Lung microvascular endothelial cell (primary cell): ENCODE measurements around the gene DZANK1. TPM values are rescaled to one million over a fixed set of nuclear protein-coding genes. Genes with fewer than 3 reads are reported as not detected.
"Not testable (repeated sequence)": the region's sequence is repeated elsewhere in the genome, so short reads cannot be mapped to it uniquely, and the experiment has no call there.

Experiments used
- DNase-seq, 2 donors: peaks; one replicate each; pipeline versions ENCODE4 v3.0.0 to v3.0.0-alpha.2; 2010; ENCODE audit warnings: low read depth in 2 of 2
- total RNA-seq: library from RNA; depleted of rRNA; stranded (reverse); fragments of >200 nt; gene quantifications from 2 replicates; pipeline ENCODE4 v1.2.1, GENCODE V29; 2014

Gene DZANK1
- 0.40 and 0.44 TPM in 2 replicates for total RNA-seq

DNA sequence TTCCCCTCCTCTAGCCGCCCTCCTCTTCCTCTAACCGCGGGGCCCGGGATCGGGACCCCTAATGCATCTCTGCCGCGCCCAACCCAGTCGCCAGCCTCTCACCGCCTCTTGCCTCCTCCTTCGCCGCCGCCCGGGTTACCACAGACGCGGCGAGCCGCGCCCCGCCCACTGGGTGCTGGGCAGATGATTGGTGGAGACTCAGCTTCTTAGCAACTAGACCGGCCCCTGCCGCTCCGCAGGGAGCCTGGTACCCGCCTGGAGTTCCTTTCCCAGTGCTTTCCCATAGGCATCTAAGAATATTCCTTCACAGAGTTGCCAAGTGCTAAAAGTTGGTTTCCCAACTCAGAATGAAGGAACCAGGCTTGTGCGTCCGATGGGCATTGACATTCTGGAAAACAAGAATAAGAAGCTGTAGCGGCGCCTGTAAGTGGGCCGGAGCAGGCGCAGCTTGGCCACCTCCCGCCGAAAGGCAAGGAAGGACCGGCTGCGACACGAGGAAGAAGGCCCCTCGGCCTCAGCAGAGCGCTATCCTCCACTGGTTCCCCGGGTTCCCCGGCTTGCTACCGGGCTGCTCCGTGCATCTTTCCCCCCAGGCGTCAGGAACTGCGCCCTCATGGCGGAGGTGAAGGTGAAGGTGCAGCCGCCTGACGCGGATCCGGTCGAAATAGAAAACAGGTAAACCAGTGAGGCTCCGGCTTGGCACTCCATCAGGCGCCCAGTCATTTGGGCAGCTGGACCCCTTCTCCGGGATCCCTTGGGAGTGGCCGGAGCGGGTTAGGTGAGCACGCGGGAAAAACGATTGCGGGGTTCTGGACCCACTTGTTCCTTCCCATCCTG, at the start of gene DZANK1, which contains the start of gene POLR3F:
TSS of gene DZANK1 (minus strand) at position 137 of the 837 bp plus-strand sequence. CDS start 1,672 bp downstream, outside the sequence.
TSS of gene POLR3F (plus strand) at position 497 of the 837 bp plus-strand sequence. CDS start at position 614, 117 bp downstream.
- peak; percentile 96 for DNase-seq

DNA sequence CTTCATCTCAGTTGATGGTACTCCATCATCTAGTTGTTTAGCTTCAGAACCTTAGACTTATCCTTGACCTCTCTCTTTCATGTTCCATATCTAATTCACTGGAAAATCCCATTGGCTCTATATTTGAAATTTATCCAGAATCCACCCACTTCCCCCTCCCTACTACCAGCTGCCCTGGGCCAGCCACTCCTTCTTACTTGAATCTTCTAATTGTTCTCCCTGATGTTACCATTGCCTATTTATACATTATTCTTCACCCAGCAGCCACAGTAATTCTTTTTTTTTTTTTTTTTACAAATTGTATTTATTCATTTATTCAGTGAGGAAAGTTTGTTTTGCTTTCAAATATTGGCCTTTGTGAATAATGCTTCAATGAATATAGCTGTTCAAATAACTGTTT, 49.1 kb upstream of the DZANK1 start:
- no peak for DNase-seq

DNA sequence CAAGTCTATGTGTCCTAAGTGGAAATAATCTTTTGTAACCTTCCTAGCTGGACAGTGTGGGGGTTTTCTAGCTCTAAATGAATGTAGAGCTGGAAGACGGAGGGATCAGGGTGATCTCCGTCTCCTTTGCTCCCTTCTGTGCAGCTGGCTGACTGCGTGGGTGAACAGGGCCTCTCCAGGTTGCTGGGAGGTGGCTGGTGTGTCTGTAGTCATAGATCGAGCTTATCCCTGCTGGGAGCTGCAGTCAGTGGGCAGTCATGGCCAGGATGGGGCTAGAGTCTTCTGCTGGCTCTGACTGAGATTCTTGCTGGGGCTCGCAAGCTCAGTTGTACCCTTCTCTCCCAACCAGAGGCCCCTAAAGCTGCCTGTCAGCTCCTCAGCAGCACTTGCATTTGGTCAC, 47.3 kb upstream of the DZANK1 start:
- DNase-seq: no peak

DNA sequence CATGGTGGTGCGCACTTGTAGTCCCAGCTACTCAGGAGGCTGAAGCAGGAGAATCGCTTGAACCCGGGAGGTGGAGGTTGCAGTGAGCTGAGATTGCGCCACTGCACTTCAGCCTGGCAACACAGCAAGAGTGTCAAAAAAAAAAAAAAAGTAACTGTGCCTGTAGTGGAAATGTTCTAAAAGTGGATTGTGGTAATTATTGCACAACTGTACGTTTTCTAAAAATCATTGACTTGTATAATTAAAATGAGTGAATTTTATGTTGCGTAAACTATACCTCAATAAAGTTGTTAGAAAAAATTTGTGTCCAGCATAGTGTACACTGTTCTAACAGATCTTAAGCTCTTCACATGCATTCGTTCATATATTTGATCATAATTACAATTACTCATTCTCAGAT, 46.4 kb upstream of the DZANK1 start:
- no peak for DNase-seq

DNA sequence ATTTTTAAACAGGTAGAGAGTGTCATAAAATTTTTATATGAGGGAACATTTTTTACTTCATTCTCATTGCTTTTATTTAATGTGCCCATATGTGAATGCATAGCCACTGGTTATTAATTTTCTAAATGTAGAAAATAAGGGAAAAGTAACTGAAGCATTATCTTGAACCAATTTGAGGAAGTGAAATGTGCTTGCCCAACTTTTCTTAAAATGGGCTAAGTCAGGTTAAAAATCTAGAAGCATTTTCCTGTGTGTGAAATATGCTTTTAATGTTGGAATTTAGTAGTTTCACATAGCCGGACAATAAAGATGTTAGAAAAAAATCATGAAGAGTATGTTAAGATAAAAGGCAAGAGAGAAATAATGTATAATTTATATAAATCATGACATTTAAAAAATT, 44.7 kb upstream of the DZANK1 start:
- DNase-seq: no peak

DNA sequence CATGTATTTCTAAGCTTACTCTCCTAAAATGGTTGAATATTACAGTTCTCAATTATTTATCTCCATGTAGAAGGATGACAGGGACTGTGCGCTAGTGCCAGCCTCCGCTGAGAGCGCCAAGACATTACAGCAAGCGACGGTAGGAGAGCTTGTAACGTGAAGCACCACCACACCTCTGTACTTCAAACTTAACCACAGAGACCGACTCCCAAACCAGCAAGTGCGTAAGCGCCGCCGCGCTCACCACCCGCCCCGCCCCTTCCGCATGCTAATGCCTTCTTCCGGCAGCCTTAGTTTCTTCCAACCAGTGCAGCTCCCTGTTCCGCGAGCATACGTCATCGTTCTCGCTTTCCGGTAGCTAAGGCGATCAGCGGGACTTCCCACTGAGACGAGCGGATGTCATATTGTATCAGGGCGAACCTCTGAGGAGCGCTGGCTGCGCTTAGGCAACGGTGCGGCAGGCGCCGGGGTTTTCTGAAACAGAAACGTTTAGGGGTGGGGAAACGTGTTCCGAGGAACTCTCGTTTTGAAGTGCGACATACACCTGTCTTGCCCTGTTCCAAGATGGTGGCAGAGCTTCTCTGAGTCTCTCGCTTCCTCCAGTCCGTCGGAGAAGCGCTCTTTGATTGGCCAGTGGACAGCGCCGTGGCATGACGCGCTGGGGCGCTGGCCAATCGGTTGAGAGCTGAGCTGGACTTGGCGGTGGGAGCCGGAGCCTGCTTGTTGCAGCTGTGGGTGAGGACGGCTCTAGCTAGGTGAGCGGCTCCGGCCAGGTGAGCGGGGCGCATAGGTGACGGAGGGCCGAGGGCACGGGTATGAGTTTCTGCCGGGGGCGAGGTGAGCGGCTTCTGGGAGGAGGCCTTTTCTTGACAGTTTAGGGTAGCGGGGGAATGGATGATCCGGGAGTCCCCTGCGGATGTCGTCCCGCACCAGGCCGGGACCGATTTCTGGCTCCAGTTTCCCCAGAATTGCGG, 40.7 kb upstream of the DZANK1 start, which contains the start of gene SEC23B:
TSS of gene SEC23B (plus strand) at position 723 of the 974 bp plus-strand sequence. CDS start 2,896 bp downstream, outside the sequence.
- peak; percentile 98 for DNase-seq

DNA sequence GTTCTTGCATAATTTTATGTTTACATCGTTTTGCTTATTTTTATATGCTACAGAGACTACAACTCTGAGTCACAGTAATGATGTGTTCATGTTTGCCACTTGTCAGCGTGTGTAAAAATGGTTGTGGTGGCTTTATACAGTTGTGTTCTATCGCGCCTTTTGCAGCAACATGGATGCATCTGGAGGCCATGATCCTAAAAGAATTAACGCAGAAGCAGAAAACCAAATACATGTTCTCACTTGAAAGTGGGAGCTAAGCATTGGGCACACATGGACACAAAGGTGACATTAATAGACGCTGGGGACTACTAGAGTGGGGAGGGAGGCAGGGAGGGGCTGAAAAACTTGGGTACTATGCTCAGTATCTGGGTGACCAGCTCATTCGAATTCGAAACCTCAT, 39.9 kb upstream of the DZANK1 start:
- peak in 1 of 2 donors; percentile 2 for DNase-seq

DNA sequence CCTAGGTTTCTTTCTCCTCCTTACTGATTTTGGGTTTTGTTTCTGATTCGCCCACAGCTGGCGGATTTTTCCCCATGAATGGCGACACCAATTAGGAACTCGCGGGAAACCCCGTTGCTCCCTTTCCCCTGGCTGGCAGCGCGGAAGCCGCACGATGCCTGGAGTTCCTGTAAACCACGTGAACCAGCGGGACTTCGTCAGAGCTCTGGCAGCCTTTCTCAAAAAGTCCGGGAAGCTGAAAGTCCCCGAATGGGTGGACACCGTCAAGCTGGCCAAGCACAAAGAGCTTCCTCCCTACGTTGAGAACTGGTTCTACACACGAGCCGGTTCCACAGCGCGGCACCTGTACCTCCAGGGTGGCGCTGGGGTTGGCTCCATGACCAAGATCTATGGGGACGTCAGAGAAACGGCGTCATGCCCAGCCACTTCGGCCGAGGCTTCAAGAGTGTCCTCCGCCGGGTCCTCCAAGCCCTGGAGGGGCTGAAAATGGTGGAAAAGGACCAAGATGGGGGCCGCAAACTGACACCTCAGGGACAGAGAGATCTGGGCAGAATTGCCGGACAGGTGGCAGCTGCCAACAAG, 37.7 kb upstream of the DZANK1 start:
- DNase-seq: peak in 1 of 2 donors; percentile 58

DNA sequence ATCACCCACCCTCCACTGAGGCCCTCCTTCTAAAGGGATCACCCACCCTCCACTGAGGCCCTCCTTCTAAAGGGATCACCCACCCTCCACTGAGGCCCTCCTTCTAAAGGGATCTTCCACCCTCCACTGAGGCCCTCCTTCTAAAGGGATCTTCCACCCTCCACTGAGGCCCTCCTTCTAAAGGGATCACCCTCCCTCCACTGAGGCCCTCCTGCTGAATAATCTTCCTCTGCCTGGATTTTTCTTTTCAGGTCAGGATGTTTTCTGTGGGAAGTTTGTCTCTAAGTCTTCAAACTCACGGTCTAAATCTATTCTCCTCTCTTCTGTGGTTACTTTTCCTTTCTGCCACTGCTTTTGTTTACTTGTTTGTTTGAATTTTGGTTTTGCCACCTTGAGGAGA, 34.8 kb upstream of the DZANK1 start:
- not testable (repeated sequence) for DNase-seq

DNA sequence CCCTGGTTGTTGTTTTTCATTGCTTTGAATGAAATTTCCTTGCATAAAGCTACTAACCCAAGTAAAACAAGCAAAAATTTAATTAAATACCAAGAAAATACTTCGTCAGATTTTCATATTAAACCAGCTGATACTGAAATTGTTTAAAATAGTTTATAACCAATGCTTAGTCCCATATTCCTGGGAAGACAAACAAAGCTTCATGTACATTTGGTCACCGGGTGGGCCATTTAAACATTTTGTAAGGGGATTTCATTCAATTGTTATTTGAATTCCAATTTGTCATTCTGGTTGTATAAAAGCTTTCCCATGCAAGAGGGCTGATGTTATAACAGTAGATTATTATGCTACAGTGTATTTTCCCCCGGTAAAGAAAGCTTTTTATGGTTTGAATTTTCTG, 30.8 kb upstream of the DZANK1 start:
- no peak for DNase-seq

DNA sequence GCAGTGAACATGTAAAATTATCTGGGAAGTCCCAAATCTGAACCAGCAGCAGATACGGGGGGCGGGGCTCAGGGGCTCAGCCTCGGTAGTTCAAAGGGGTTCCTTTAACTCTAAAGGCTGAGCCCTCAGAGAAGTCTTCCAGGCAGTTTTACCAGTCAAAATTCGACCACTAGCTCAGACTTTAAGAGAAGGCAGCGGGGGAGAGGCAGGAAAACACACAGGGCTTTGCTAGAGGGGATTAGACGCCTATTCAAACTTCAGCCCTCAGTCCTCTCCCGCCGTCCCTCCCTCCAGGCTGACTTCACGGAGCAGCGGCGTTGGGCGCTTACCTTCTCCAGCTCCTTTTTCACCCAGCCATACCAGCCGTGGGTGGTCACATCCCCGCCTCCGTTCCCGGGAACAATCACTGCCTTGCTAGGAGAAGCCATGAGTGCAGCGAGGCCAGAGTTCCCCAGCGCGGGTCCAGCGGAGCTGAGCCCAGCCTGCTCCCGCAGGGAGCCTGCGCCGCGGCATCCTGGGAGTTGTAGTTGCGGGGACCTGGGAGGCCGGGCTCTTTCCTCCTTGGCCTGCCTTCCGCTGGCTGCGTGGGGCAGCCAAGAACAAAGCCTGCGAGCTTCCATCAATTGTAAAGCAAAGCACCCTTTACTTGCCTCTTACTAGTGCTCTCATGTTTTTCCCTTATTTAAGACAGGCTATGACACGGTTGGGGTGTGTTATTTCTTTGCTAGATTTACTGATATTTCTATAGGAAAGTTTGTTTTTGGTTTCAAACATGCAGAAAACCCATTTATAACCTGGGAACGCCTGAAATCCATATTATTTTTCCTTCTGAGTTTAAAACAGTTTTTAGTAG, 30.1 kb upstream of the DZANK1 start, which contains the start of gene RBBP9:
TSS of gene RBBP9 (minus strand) at position 486 of the 853 bp plus-strand sequence. CDS start at position 428, 58 bp downstream.
- DNase-seq: peak; percentile 71 to 82

DNA sequence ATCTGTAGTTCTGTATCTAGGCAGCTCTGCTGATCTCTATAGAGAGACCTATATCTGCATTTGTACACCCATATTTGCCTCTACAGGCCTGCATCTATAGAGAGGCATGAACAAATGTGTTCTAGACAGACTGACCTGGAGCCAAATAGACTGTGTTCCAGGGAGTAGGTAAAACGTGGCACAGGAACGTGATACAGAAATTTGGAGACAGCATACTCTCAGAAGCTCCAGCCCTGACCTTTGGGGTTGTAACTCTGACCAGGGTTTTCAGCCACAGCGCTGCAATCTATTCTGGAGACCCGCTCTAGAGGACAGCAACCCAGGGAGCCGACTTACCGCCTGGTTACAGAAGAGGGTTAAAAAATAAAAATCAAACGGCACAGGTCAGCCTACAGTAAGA, 29.2 kb upstream of the DZANK1 start:
- peak; percentile 1 to 3 for DNase-seq

DNA sequence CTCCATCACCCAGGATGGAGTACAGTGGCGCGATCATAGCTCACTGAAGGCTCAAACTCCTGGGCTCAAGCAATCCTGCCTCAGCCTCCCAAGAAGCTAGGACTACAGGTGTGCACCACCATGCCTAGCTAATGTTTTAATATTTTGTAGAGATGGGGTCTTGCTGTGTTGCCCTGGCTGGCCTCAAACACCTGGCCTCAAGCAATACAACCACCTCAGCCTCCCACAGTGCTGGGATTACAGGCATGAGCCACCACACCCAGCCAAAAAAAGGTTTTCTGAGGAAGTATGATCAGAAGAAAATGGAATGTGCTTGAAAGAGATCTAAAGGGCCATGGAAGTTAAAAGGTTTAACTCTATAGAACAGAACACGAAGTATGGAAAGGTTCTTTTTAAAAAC, 21.5 kb upstream of the DZANK1 start:
- DNase-seq: no peak

DNA sequence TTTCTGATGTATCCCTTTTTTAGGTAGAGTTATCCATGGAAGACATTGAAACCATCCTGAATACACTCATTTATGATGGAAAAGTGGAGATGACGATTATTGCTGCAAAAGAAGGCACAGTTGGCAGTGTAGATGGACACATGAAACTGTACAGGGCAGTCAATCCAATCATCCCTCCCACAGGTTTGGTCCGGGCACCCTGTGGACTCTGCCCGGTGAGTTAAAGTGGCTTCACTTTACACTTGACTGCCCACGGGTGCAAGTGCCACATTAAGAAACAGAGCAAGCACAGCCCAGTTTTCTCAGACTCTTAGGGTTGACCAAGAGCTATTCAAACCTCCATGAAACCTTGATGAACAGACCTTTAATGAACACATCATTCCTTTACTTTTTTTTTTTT, 14.8 kb upstream of the DZANK1 start:
- DNase-seq: no peak

DNA sequence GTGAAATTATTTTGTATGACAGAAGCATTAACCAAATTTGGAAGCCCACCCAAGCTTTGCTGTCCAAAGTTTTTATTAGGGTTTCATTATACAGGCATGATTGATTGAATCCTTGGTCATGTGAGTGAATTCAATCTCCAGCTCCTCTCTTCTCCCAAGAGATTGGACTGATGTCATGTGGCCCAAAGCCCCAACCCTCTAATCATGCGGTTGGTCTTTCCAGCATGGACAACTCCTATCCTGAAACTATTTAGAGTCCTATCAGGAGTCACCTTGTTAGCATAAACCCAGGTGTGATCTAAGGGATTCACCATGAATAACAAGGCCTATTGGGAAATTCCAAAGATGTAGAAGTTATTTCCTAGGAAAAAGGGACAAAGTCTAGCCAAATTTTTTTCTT, 11.0 kb upstream of the DZANK1 start:
- DNase-seq: no peak

DNA sequence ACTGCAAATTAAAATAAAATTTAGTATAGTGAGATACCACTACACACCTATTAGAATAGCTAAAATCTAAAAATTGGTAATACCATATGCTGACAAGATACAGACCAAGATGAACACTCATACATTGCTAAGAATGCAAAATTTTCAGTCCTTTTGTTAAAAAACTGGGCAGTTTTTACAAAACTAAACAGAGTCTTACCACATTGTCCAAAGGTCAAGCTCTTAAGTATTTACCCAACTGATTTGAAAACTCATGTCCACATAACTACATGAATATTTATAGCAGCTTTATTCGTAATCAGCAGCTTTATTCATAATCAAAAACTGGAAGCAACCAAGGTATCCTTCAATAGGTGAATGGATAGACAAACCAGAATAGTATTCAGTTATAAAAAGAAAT, 10.4 kb upstream of the DZANK1 start:
- no peak for DNase-seq

DNA sequence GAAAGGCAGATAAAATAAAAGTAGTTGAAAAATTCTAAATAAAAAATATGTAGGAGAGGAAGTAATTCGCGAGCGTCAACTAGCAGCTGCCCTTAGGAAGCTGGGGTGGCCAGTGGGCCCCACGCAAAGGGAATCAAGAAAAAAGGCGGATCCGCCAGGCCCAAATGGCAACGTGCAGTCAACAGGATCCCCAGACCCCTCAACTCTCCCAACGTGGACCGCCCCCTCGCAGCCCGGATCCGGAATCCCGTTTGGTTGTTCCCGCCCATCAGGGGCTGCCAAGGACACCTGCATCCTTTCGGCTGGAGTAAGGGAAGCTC, 296 bp downstream of the DZANK1 start:
- DNase-seq: peak in 1 of 2 donors; percentile 83

DNA sequence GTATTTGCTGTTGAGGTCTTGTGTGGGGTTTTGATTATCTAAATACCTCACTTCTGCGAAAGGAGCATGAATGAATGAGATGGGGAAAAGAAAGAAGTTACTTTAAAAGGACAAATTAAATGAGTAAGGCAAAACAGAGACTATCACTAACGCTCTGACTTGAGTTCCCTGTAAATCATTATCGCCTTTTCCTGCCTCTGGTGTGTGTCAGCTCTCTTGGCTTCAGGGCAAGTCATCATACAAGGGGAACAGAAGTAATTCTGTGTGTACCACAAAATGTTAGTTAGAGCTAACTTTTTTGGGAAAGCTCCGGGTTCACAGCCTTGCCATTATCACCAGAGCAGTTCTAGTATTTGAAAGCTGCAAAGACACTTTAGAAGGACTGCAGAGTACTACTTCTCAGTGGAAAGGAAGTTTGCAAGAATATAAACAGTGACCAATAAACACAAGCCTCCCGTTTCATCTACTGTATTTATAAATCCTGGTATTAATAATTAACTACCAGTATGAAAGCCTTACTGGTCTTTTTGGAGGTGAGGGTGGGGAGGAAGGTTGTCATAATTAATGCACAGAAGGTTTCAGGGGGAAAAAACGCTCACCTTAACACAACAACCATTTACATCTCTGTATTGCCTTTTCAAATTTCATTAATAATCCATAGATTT, 1.2 kb downstream of the DZANK1 start:
- no peak for DNase-seq

DNA sequence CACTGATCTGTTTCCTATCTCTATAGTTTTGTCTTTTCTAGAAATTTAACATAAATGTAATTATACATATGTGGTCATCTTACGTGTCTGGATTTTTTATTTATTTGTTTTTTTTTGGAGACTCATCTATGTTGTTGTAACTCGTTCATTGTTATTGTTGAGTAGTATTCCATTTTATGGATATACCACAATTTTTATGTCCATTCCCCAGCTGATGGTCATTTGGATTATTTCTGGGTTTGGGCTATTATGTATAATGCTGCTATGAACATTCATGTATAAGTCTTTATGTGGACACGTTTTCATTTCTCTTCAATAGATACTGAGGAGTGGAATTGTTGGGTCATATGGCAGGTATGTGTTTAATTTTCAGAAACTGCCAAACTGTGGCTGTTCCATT, 10.2 kb downstream of the DZANK1 start:
- DNase-seq: no peak

DNA sequence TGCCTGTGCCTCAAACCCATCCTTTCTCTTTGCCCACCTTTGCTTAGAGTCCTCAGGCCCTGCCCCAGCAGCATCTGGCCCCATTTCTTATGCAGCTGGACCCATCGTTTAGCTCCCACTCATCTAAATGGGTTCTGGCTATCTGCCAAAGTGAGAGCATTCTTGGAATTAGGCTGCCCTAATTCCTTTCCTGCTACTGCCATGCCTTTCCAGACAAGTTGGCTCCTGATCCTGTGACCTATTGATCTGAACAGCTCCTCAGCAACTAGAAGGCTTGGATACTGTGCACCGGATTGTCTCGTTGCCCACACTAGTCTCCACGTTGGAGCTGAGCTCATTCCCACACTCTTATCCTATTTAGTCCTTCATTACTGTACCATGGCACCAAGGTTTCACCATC, 22.9 kb downstream of the DZANK1 start:
- peak in 1 of 2 donors; percentile 7 for DNase-seq
